Measurements from ENCODE around the gene PCSK4. TPM values are rescaled to one million over a fixed set of nuclear protein-coding genes. Genes with fewer than 3 reads are reported as not detected.

Gene PCSK4
- total and polyA plus RNA-seq, 9 donors, result 0.83 to 9.4 (median 1.9) TPM; not detected in 1

- WGBS, 3 donors, result 8 to 15% (median 10%) methylated on average over 57 to 92 of the region's 92 CpGs
- Histone ChIP-seq H3K4me3 (no peak overlapping the region), H3K9me3 (no peaks in the 10 kb centered on the region), H3K27me3 (peaks cover 11% of the 10 kb centered on the region), H3K36me3 (no peaks in the 10 kb centered on the region), H3K4me1 (ENCODE audit: insufficient read depth) (peaks cover 35% of the 10 kb centered on the region), H3K27ac (no peak overlapping the region)
- TF ChIP-seq POLR2A (IDR thresholded peaks at IDR 0.05) (no peak), CTCF (IDR thresholded peaks at IDR 0.05) (no peak), EP300 (IDR thresholded peaks at IDR 0.05) (no peak)
- DNase-seq, result peak in 2 of 5 donors; percentile 17 to 43
- intact Hi-C loops (cut with DNase I), result no loop called here
Measured at GRCh38 chr19:1467490-1468273, 22.5 kb downstream of the PCSK4 start.

GRCh38 chr19:1467215-1467489 is 23.0 kb downstream of the PCSK4 start:
- Histone ChIP-seq H3K4me1 (ENCODE audit: insufficient read depth) (peaks cover 35% of the 10 kb centered on the region), H3K36me3 (no peaks in the 10 kb centered on the region), H3K4me3 (no peak overlapping the region), H3K27ac (no peak overlapping the region), H3K27me3 (peaks cover 11% of the 10 kb centered on the region), H3K9me3 (no peaks in the 10 kb centered on the region)
- 13 to 20% methylated on average over 17 to 36 of the region's 36 CpGs; no CpG with 5 or more reads in 1 of the 3 donors for WGBS, 3 donors
- intact Hi-C loops (cut with DNase I), result no loop called here
- TF ChIP-seq POLR2A (IDR thresholded peaks at IDR 0.05), result no peak
- TF ChIP-seq EP300 (IDR thresholded peaks at IDR 0.05), result no peak
- TF ChIP-seq CTCF (IDR thresholded peaks at IDR 0.05), result no peak
- no peak for DNase-seq

- Histone ChIP-seq H3K27me3 (peaks cover 11% of the 10 kb centered on the region), H3K4me3 (no peak overlapping the region), H3K36me3 (no peaks in the 10 kb centered on the region), H3K4me1 (ENCODE audit: insufficient read depth) (peaks cover 35% of the 10 kb centered on the region), H3K27ac (no peak overlapping the region), H3K9me3 (no peaks in the 10 kb centered on the region)
- WGBS, 3 donors, result 37 to 66% (median 44%) methylated on average over 45 to 70 of the region's 70 CpGs
- TF ChIP-seq POLR2A (IDR thresholded peaks at IDR 0.05) (no peak), CTCF (IDR thresholded peaks at IDR 0.05) (no peak)
- intact Hi-C loops (cut with DNase I), result no loop called here
- DNase-seq, result peak in 1 of 5 donors; percentile 24
Measured at GRCh38 chr19:1466461-1467214, 23.5 kb downstream of the PCSK4 start.

- TF ChIP-seq CTCF (IDR thresholded peaks at IDR 0.05) (no peak), EP300 (IDR thresholded peaks at IDR 0.05) (no peak), POLR2A (IDR thresholded peaks at IDR 0.05) (no peak)
- Histone ChIP-seq H3K9me3 (no peaks in the 10 kb centered on the region), H3K27ac (no peak overlapping the region), H3K4me1 (ENCODE audit: insufficient read depth) (peaks cover 31% of the 10 kb centered on the region), H3K4me3 (no peak overlapping the region), H3K36me3 (no peaks in the 10 kb centered on the region), H3K27me3 (peaks cover 11% of the 10 kb centered on the region)
- no peak for DNase-seq
- intact Hi-C loops (cut with DNase I), result no loop called here
- 20 to 56% (median 35%) methylated on average over 7 to 41 of the region's 41 CpGs for WGBS, 3 donors
Measured at GRCh38 chr19:1466018-1466460, 24.1 kb downstream of the PCSK4 start.
